Pons (tissue), 1 donor: Measurements from ENCODE around the gene RAB1B.
"Not testable (repeated sequence)": the region's sequence is repeated elsewhere in the genome, so short reads cannot be mapped to it uniquely, and the experiment has no call there.

Experiments
- DNase-seq: peaks from one replicate; pipeline ENCODE4 v3.0.0-alpha.2; 2016; ENCODE audit warnings: low spot score

The RAB1B gene

GRCh38 chr11:66309475-66309874 is 41.0 kb downstream of the RAB1B start:
- DNase-seq, result no peak

GRCh38 chr11:66310324-66310723 is 41.9 kb downstream of the RAB1B start:
- DNase-seq, result no peak

GRCh38 chr11:66310803-66311440 is 42.5 kb downstream of the RAB1B start:
- DNase-seq, result not testable (repeated sequence)

- DNase-seq, result no peak
Measured at GRCh38 chr11:66311470-66311964, 43.1 kb downstream of the RAB1B start.

GRCh38 chr11:66311965-66312548 is 43.6 kb downstream of the RAB1B start:
- DNase-seq, result peak; percentile 87

- peak; percentile 91 for DNase-seq
Measured at GRCh38 chr11:66312549-66313320, 44.3 kb downstream of the RAB1B start.

- no peak for DNase-seq
Measured at GRCh38 chr11:66313321-66314185, 45.1 kb downstream of the RAB1B start.

GRCh38 chr11:66314186-66314501 is 45.7 kb downstream of the RAB1B start:
- no peak for DNase-seq

- no peak for DNase-seq
Measured at GRCh38 chr11:66314561-66315497, 46.4 kb downstream of the RAB1B start.

- no peak for DNase-seq
Measured at GRCh38 chr11:66315498-66315885, 47.1 kb downstream of the RAB1B start.

GRCh38 chr11:66315921-66316811 is 47.7 kb downstream of the RAB1B start:
- no peak for DNase-seq

- no peak for DNase-seq
Measured at GRCh38 chr11:66316849-66317251, 48.4 kb downstream of the RAB1B start, which contains the start of gene CD248. CD248 (minus strand) TSS chr11:66317044; CDS start chr11:66317027, 17 bp downstream.

GRCh38 chr11:66317322-66317722 is 48.9 kb downstream of the RAB1B start:
- DNase-seq, result no peak

- no peak for DNase-seq
Measured at GRCh38 chr11:66317723-66318599, 49.5 kb downstream of the RAB1B start.

- DNase-seq, result no peak
Measured at GRCh38 chr11:66318600-66318970, 50.1 kb downstream of the RAB1B start.

- not testable (repeated sequence) for DNase-seq
Measured at GRCh38 chr11:66320289-66320688, 51.9 kb downstream of the RAB1B start.

- not testable (repeated sequence) for DNase-seq
Measured at GRCh38 chr11:66320748-66321147, 52.3 kb downstream of the RAB1B start.

GRCh38 chr11:66321606-66322005 is 53.2 kb downstream of the RAB1B start:
- DNase-seq, result no peak
